ENCODE data around the gene IL4R.
"Not testable (repeated sequence)": the region's sequence is repeated elsewhere in the genome, so short reads cannot be mapped to it uniquely, and the experiment has no call there.

IL4R gene

DNA sequence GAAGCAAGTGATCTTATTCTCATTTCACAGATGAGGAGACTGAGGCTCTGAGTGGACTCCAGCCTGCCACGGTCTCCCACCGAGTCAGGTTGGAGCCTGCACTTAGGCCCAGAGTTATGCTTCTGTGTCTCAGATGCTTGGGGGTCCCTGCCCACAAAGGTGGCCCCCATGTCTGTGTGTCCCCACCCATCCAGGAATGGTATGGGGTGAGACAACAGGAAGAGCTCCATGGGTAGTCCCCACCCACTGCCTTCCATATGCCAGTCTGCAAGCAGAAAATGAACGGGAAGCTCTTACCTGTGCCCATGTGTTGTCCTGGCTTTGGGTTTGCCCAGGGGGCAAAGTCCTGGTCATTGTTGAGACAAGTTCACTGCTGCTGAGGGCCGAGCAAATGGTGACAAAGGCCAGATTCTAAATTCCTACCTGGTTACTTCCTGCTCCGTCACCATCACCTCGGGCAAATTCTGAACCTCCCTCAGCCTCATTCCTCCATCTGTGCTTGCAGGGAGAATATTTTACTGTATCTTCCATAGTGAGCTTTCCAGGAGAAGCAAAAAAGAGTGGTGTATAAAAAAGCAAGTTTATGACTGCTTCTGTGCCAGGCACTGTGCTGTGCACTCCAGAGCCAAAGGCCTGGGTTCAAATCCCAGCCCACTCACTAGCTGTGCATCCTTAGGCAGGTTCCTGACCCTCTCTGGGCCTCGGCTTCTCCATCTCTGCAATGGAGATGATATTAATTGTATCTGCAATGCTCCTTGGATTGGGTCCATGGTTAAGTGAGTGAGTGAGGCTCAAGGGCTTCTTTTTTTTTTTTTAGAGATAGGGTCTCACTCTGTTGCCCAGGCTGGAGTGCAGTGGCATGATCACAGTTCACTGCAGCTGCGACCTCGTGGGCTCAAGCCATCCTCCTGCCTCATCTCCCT lies 9.3 kb downstream of the IL4R start:
- no peaks in the 10 kb centered on the region for H3K9me3 Mint-ChIP-seq
- H3K4me3 Mint-ChIP-seq, result no peak overlapping the region
- H3K36me3 Mint-ChIP-seq (ENCODE audit: low read depth), result peaks cover 81% of the 10 kb centered on the region
- intact Hi-C loops (cut with micrococcal nuclease), result no loop called here
- H3K4me1 Mint-ChIP-seq (ENCODE audit: low read depth), result peaks cover 96% of the 10 kb centered on the region
- H3K27ac Mint-ChIP-seq, result peak overlapping the region; percentile 96
- H3K27me3 Mint-ChIP-seq, result no peaks in the 10 kb centered on the region

DNA sequence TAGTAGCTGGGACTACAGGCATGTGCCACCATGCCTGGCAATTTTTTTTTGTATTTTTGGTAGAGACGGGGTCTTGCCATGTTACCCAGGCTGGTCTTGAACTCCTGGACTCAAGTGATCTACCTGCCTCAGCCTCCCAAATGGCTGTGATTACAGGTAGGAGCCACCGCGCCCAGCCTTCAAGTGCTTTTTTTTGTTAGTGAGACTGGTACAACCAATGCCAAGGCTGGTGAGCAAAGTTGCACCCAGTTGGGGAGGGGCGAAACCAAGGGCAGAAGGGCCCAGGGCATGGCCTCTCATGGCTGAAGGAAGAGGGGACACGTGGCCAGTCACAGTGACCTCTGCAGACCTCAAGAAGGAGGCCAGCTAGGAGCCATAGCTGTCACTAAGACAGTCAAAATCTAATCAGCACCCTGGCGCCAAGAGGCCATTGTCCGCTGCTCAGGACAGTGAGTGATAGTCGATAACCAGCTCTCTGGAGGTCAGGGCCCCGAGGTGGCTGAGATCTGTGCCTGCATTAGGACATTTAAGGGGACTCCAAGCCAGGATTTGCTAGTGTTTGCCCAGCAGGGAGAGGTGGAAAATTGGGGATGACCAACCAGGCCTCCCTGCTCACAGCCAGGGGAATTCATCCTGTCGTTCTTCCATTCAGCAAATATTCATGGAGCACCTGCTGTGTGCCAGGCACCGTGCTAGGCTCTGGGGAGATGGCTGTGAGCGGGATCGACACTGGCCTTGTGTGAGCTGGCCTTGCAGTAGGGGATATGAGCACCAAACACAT lies 10.2 kb downstream of the IL4R start:
- H3K27me3 Mint-ChIP-seq, result no peaks in the 10 kb centered on the region
- no peaks in the 10 kb centered on the region for H3K9me3 Mint-ChIP-seq
- intact Hi-C loops (cut with micrococcal nuclease), result no loop called here
- H3K36me3 Mint-ChIP-seq (ENCODE audit: low read depth), result peaks cover 81% of the 10 kb centered on the region
- peak overlapping the region; percentile 96 for H3K27ac Mint-ChIP-seq
- no peak overlapping the region for H3K4me3 Mint-ChIP-seq
- peaks cover 91% of the 10 kb centered on the region for H3K4me1 Mint-ChIP-seq (ENCODE audit: low read depth)

GRCh38 chr16:27324851-27325301 lies 11.1 kb downstream of the IL4R start:
- intact Hi-C loops (cut with micrococcal nuclease), result no loop called here
- Mint-ChIP-seq H3K9me3 (no peaks in the 10 kb centered on the region), H3K27ac (peak overlapping the region; percentile 96), H3K27me3 (no peaks in the 10 kb centered on the region), H3K4me3 (no peak overlapping the region), H3K36me3 (ENCODE audit: low read depth) (peaks cover 81% of the 10 kb centered on the region), H3K4me1 (ENCODE audit: low read depth) (peaks cover 91% of the 10 kb centered on the region)

DNA sequence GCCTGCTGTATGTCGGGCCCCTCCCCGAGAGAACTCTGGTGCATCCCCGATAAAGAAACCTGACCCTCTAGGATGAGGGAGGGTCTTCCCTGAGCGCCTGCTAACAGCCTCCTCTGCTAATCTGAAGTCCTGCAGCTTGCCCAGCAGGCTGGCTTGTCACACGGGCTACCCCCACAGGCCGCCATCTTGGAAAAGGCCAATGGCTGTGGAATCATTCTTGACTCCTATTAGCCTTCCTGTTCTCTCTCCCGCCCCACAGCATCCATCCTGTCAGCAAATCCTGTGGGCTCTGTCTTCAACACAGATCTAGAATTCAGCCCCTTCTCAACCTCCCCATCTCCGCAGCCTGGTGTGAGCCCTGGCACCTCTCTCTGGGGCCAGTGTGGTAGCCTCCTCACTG lies 12.0 kb downstream of the IL4R start:
- Mint-ChIP-seq H3K27ac (peak overlapping the region; percentile 96), H3K27me3 (no peaks in the 10 kb centered on the region), H3K4me1 (ENCODE audit: low read depth) (peaks cover 86% of the 10 kb centered on the region), H3K9me3 (no peaks in the 10 kb centered on the region), H3K4me3 (no peak overlapping the region), H3K36me3 (ENCODE audit: low read depth) (peaks cover 81% of the 10 kb centered on the region)
- intact Hi-C loops (cut with micrococcal nuclease), result no loop called here

- no peaks in the 10 kb centered on the region for H3K9me3 Mint-ChIP-seq
- peak overlapping the region; percentile 96 for H3K27ac Mint-ChIP-seq
- H3K4me3 Mint-ChIP-seq, result peak overlapping the region; percentile 61
Measured at GRCh38 chr16:27326251-27326650, 12.5 kb downstream of the IL4R start.

DNA sequence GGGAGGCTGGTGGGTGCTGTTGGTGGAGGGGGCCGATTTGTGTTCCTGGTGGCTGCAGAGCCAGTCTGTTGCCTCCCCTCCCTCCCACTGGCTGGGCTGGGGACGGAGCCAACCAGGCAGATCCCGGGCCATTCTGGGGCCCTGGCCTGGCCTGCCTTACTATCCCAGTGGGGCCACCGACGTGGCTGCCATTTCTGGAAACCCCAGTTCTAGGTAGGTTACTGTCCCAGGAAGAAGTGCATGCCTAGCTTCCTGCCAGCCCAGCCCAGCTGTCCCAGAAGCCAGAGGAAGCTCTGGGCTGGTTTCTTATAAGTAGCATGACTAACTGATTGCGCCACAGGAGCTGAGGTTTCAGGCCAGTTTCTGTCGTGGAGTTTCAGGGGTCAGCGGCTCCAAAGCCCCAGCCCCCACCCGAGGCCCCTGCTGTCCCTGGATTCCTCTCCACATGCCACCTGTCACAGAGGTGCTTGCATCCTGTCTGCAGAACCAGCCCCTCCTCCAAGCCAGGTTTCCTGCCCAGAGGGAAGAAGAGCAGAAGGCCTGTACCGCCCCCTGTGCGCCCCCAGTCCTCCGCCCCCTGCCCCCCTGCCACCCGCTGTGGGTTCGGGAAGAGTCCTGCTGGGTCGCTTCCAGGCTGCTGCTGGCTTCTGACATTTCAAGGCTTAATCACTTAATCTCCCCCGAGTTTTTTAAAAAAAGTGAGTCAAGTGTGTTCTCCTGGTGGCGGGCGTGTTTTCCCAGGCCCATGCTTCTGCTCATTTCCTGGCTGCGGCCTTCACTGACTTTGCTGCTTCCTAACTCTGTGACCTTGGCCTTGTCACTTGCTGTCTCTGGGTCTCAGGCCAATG lies 13.2 kb downstream of the IL4R start:
- intact Hi-C loops (cut with micrococcal nuclease), result no loop called here
- H3K4me1 Mint-ChIP-seq (ENCODE audit: low read depth), result peaks cover 77% of the 10 kb centered on the region
- peak overlapping the region; percentile 96 for H3K27ac Mint-ChIP-seq
- H3K27me3 Mint-ChIP-seq, result no peaks in the 10 kb centered on the region
- H3K9me3 Mint-ChIP-seq, result no peaks in the 10 kb centered on the region
- peaks cover 86% of the 10 kb centered on the region for H3K36me3 Mint-ChIP-seq (ENCODE audit: low read depth)
- H3K4me3 Mint-ChIP-seq, result peak overlapping the region; percentile 61

More at GRCh38 chr16:27326251-27326650, 12.5 kb downstream of the IL4R start:
- Mint-ChIP-seq H3K4me1 (ENCODE audit: low read depth) (peaks cover 81% of the 10 kb centered on the region), H3K36me3 (ENCODE audit: low read depth) (peaks cover 80% of the 10 kb centered on the region), H3K27me3 (no peaks in the 10 kb centered on the region)
- intact Hi-C loops (cut with micrococcal nuclease), result no loop called here

- H3K9me3 Mint-ChIP-seq, result no peaks in the 10 kb centered on the region
- intact Hi-C loops (cut with micrococcal nuclease), result no loop called here
- no peaks in the 10 kb centered on the region for H3K27me3 Mint-ChIP-seq
- peak overlapping the region; percentile 61 for H3K4me3 Mint-ChIP-seq
- H3K27ac Mint-ChIP-seq, result peak overlapping the region; percentile 96
- H3K4me1 Mint-ChIP-seq (ENCODE audit: low read depth), result peaks cover 74% of the 10 kb centered on the region
- peaks cover 86% of the 10 kb centered on the region for H3K36me3 Mint-ChIP-seq (ENCODE audit: low read depth)
Measured at GRCh38 chr16:27327586-27327915, 13.8 kb downstream of the IL4R start.

DNA sequence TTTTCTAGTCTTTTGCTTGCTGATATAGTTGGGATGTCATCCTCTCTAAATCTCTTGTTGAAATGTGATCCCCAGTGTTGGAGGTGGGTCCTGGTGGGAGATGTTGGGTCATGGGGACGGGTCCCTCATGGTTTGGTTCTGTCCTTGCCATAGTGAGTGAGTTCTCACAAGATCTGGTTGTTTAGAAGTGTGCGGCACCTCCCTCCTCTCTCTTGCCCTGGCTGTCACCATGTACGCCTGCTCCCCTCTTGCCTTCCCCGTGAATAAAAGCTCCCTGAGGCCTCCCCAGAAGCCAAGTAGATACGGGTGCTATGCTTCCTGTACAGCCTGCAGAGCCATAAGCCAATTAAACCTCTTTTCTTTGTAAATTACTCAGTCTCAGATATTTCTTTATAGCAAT lies 15.2 kb downstream of the IL4R start:
- no peaks in the 10 kb centered on the region for H3K9me3 Mint-ChIP-seq
- H3K4me1 Mint-ChIP-seq (ENCODE audit: low read depth), result peaks cover 61% of the 10 kb centered on the region
- intact Hi-C loops (cut with micrococcal nuclease), result no loop called here
- peak overlapping the region; percentile 80 for H3K27ac Mint-ChIP-seq
- no peaks in the 10 kb centered on the region for H3K27me3 Mint-ChIP-seq
- H3K4me3 Mint-ChIP-seq, result peak overlapping the region; percentile 30
- peaks cover 86% of the 10 kb centered on the region for H3K36me3 Mint-ChIP-seq (ENCODE audit: low read depth)

GRCh38 chr16:27329376-27330079 lies 15.8 kb downstream of the IL4R start:
- Mint-ChIP-seq H3K27ac (peak overlapping the region; percentile 80), H3K4me3 (peak overlapping the region; percentile 30), H3K4me1 (ENCODE audit: low read depth) (peaks cover 60% of the 10 kb centered on the region), H3K36me3 (ENCODE audit: low read depth) (peaks cover 86% of the 10 kb centered on the region)
- H3K9me3 Mint-ChIP-seq; intact Hi-C loops (cut with micrococcal nuclease); H3K27me3 Mint-ChIP-seq: not testable (repeated sequence)

GRCh38 chr16:27330542-27330941 lies 16.8 kb downstream of the IL4R start:
- intact Hi-C loops (cut with micrococcal nuclease), result no loop called here
- Mint-ChIP-seq H3K27ac (peak overlapping the region; percentile 80), H3K27me3 (no peaks in the 10 kb centered on the region), H3K36me3 (ENCODE audit: low read depth) (peaks cover 88% of the 10 kb centered on the region), H3K9me3 (no peaks in the 10 kb centered on the region), H3K4me3 (no peak overlapping the region), H3K4me1 (ENCODE audit: low read depth) (peaks cover 52% of the 10 kb centered on the region)

- Mint-ChIP-seq H3K4me3 (no peak overlapping the region), H3K9me3 (no peaks in the 10 kb centered on the region), H3K4me1 (ENCODE audit: low read depth) (peaks cover 50% of the 10 kb centered on the region), H3K27me3 (no peaks in the 10 kb centered on the region), H3K36me3 (ENCODE audit: low read depth) (peaks cover 94% of the 10 kb centered on the region), H3K27ac (no peak overlapping the region)
- intact Hi-C loops (cut with micrococcal nuclease), result no loop called here
Measured at GRCh38 chr16:27332105-27332504, 18.3 kb downstream of the IL4R start.

DNA sequence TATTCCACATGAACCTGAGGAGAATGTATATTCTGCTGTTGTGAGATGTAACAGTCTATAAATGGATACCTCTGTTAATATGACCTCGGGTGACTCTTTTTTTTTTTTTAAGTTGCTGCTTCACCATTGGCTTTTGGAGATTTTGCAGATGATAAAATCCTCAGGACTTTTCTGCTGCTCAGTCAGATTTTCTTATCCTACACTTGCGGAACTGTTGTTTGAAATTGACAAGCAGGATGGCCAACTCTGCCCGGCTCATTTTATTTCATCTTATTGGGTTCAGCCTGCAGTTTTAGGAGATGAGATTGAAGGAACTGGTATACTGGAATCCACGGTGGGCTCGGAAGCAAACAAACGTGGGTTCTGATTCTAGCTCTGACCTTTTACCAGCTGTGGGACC lies 19.3 kb downstream of the IL4R start:
- H3K36me3 Mint-ChIP-seq (ENCODE audit: low read depth), result peaks cover 95% of the 10 kb centered on the region
- H3K9me3 Mint-ChIP-seq, result no peaks in the 10 kb centered on the region
- H3K27ac Mint-ChIP-seq, result no peak overlapping the region
- no peaks in the 10 kb centered on the region for H3K27me3 Mint-ChIP-seq
- peaks cover 42% of the 10 kb centered on the region for H3K4me1 Mint-ChIP-seq (ENCODE audit: low read depth)
- no peak overlapping the region for H3K4me3 Mint-ChIP-seq
- intact Hi-C loops (cut with micrococcal nuclease), result no loop called here

DNA sequence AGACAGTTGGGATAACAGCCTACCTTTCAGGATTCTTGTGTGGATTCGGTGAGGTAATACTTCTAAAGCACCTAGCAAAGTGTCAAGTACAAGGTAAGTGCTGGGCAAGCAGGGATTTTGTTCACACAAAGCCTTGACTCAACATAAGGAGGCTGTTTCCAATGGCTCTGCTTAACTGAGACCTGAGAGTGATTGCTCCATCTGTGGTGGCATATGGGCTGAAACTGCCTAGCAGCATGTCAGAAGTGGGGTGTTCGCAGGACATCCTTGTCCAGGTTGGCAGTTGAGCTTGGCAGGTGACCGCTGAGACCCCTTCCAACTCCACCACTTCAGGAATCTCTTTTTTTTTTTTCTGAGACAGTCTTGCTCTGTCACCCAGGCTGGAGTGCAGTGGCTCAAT lies 19.8 kb downstream of the IL4R start:
- Mint-ChIP-seq H3K27ac (no peak overlapping the region), H3K27me3 (no peaks in the 10 kb centered on the region)

More for the DNA sequence above, 19.8 kb downstream of the IL4R start:
- intact Hi-C loops (cut with micrococcal nuclease), result no loop called here
- Mint-ChIP-seq H3K4me3 (no peak overlapping the region), H3K36me3 (ENCODE audit: low read depth) (peaks cover 99% of the 10 kb centered on the region), H3K4me1 (ENCODE audit: low read depth) (peaks cover 46% of the 10 kb centered on the region), H3K9me3 (no peaks in the 10 kb centered on the region)

All from dendritic cell treated with granulocyte-macrophage colony-stimulating factor and Interleukin-4, amounts not matched to agents 40 ng/mL and 50 ng/mL, for 4 days (primary cell).